PC-3 (cell line): ENCODE data around the gene CMBL.

ENCODE experiments used
- CTCF ChIP-seq: fragments of 300-600 bp; sonication (generic); conservative IDR thresholded peaks from 2 replicates; pipeline ENCODE4 v1.5.1; 2017; ENCODE audit warnings: antibody characterized with exemption, low read depth, mild to moderate bottlenecking, low read length
- EZH2 ChIP-seq: fragments of 300-600 bp; sonication (generic); IDR thresholded peaks from one replicate; pipeline ENCODE4 v1.6.1; 2017; ENCODE audit warnings: antibody characterized with exemption, mild to moderate bottlenecking, low read length; ENCODE audit not compliant: unreplicated experiment

- TF ChIP-seq CTCF (no peak), EZH2 (no peak)
These were observed 32.3 kb upstream of the CMBL start for GRCh38 chr5:10339958-10340357.
